Esophagus (tissue), 2 donors: ENCODE measurements around the gene PEAR1. TPM values are rescaled to one million over a fixed set of nuclear protein-coding genes. Genes with fewer than 3 reads are reported as not detected.

ENCODE experiments used
- H3K27ac ChIP-seq, 2 donors: one replicate each; pipeline ENCODE4 v1.5.1; 2013; ENCODE audit warnings: low read depth in 2 of 2, mild to moderate bottlenecking in 2 of 2, inconsistent platforms in 1 of 2, low read length in 1 of 2, moderate library complexity in 1 of 2
- H3K27me3 ChIP-seq, 2 donors: one replicate each; pipeline ENCODE4 v1.6.1; 2013; ENCODE audit warnings: low read length in 2 of 2, control low read depth in 1 of 2, mild to moderate bottlenecking in 1 of 2; ENCODE audit not compliant: insufficient read depth in 2 of 2, control insufficient read depth in 1 of 2
- H3K36me3 ChIP-seq, 2 donors: one replicate each; pipeline ENCODE4 v1.6.1; 2013; ENCODE audit warnings: low read length in 1 of 2; ENCODE audit not compliant: control insufficient read depth in 2 of 2, insufficient read depth in 2 of 2
- H3K4me1 ChIP-seq, 2 donors: one replicate each; pipeline ENCODE4 v1.6.1; 2013; ENCODE audit warnings: low read length in 1 of 2; ENCODE audit not compliant: control insufficient read depth in 2 of 2, insufficient read depth in 2 of 2
- H3K4me3 ChIP-seq, 2 donors: one replicate each; pipeline ENCODE4 v1.5.1; 2013; ENCODE audit warnings: low read length in 2 of 2, mild to moderate bottlenecking in 2 of 2, low read depth in 1 of 2, moderate library complexity in 1 of 2
- H3K9me3 ChIP-seq, 2 donors: one replicate each; pipeline ENCODE4 v1.6.1; 2013; ENCODE audit warnings: mild to moderate bottlenecking in 2 of 2, low read depth in 1 of 2, low read length in 1 of 2, moderate library complexity in 1 of 2; ENCODE audit not compliant: control insufficient read depth in 2 of 2, insufficient read depth in 1 of 2
- WGBS, 2 donors: extraction: QIAGEN DNeasy Blood & Tissue Kit; methylation state at CpG; one replicate each; pipeline ENCODE4 v1.1.7; 2013; 5-methylcytosine and 5-hydroxymethylcytosine counted together
- polyA plus RNA-seq, 2 donors: library from polyadenylated mRNA; stranded (reverse); fragments of 200-250 nt; gene quantifications; one replicate each; pipeline ENCODE4 v1.2.3, GENCODE V29; 2013
- donor health status: healthy with polysubstance abuse.
- donor health status: Bipolar disorder and iron deficiency.

PEAR1 gene
- polyA plus RNA-seq, 2 donors = 1.5 to 1.7 TPM

DNA sequence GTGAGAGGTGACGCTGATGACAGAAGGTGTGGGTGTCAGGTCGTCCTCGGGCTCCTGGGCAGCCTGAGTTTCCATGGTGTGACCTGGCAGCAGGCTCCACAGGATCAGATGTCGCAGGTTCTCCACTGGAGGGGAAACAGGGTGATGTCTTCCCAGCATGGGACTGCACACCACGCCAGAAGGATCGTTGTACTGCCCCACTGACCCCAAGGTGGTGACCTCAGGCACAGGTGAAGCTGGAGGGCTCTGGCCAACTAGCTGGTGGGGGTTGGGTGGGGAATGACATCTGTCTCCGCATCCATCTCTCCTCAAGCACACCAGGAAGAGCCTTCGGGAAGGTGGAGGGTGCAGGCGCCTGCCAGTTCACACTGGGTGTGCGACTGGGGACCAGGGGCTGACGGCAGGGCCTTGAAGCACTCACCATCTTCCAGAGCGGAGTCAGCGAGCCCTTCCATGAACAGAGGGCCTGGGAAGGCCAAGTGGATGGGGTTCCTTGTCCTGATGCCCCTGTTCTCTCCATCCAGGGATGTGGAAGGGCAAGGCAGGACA, 46.3 kb downstream of the PEAR1 start:
- H3K27me3 ChIP-seq = no peaks in the 10 kb centered on the region
- no peaks in the 10 kb centered on the region for H3K9me3 ChIP-seq
- H3K36me3 ChIP-seq = peaks cover 9 to 56% of the 10 kb centered on the region in 2 donors
- no peaks in the 10 kb centered on the region for H3K4me1 ChIP-seq
- no peak overlapping the region for H3K4me3 ChIP-seq
- no peak overlapping the region for H3K27ac ChIP-seq
- 90 to 91% methylated on average over 13 of the region's 13 CpGs for WGBS, 2 donors

DNA sequence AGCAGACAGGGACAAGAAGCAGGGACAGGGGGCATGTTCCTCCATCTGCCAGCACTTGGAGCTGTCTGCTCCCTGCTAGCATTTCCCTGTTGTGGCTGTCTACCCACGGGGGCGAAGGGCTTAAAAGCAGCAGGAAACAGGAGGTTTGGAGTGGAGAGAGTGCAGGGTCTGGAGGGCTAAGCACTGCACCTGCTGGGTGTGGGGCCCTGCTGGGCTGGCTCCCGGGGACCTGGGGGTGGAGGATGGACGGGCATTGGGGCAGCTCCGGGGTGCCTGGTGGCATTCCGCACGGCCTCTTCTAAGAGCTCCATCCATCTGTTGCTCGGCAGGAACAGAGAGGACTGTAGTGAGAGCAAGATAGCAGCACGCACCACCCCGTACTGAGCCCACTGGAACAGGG, 48.2 kb downstream of the PEAR1 start:
- WGBS, 2 donors = 92 to 93% methylated on average over 10 of the region's 10 CpGs
- Histone ChIP-seq H3K36me3 (peaks cover 14 to 70% of the 10 kb centered on the region in 2 donors), H3K9me3 (no peaks in the 10 kb centered on the region), H3K27me3 (no peaks in the 10 kb centered on the region), H3K4me1 (peaks cover 0 to 4% of the 10 kb centered on the region in 2 donors), H3K4me3 (no peak overlapping the region), H3K27ac (no peak overlapping the region)

DNA sequence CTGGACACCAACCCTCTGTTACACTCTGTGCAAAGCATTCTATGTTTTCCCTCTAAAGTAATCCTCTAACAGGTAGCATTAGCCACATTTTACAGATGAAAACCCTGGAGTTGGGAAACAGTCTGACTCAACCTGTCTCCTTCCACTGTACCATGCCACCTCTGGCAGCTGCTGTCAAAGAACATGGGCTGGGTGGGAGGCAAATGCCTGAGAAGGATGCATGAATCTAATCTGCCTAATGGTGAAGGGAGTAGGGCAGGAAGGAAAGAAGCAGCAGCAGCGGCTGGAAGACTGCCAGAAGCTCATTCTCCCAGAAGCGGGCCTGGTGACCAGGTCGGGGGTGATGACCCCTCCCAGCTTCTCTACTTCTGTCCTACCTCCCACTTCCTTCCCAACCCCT, 48.7 kb downstream of the PEAR1 start:
- Histone ChIP-seq H3K9me3 (no peaks in the 10 kb centered on the region), H3K27me3 (no peaks in the 10 kb centered on the region), H3K36me3 (peaks cover 14 to 67% of the 10 kb centered on the region in 2 donors), H3K4me3 (no peak overlapping the region), H3K4me1 (peaks cover 0 to 4% of the 10 kb centered on the region in 2 donors), H3K27ac (no peak overlapping the region)
- WGBS, 2 donors = 81 to 83% methylated on average over 2 to 3 of the region's 3 CpGs

DNA sequence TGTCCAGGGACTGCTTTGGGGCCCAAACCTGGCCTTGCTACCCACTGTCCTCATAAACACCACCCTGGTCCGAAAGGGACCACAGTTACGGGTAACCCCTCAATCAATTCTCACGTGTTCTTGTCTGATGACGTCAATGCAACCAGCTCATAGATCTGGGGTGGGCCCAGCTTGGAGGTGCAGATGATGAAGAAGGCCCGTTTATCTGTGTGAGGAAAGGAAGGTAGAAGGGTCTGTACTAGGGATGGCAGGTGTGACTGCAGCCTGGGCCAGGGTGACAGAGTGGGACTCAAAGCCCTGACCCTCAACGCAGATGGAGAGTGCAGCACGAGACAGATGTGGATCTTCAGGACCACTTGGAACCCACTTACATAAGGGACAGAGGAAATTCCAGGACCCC, 49.1 kb downstream of the PEAR1 start:
- 89 to 92% methylated on average over 7 of the region's 7 CpGs for WGBS, 2 donors
- no peaks in the 10 kb centered on the region for H3K9me3 ChIP-seq
- no peak overlapping the region for H3K4me3 ChIP-seq
- H3K4me1 ChIP-seq = peaks cover 0 to 4% of the 10 kb centered on the region in 2 donors
- no peaks in the 10 kb centered on the region for H3K27me3 ChIP-seq
- no peak overlapping the region for H3K27ac ChIP-seq
- H3K36me3 ChIP-seq = peaks cover 14 to 65% of the 10 kb centered on the region in 2 donors

DNA sequence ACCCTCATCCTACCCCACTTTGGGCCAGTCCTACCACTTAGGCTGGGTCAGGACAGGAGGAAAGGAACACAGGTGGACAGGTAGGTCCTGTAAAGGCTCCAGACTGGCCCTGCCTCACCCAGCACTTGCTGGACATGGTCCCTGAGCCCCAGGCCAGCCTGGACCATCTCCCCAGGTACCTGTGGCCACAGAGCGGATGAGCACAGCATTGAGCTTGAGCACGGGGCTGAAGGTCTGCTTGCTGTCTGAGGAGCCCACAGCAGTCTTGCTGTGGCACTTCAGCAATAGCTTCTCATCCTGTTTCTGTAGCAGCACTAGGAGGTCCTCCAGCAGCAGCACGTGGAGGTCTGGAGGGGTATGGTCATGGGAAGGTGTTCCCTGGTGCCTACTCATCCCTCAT, 50.2 kb downstream of the PEAR1 start:
- no peak overlapping the region for H3K27ac ChIP-seq
- H3K4me1 ChIP-seq = peaks cover 0 to 4% of the 10 kb centered on the region in 2 donors
- H3K4me3 ChIP-seq = no peak overlapping the region
- H3K27me3 ChIP-seq = no peaks in the 10 kb centered on the region
- WGBS, 2 donors = 94% methylated on average over 3 of the region's 3 CpGs
- H3K9me3 ChIP-seq = no peaks in the 10 kb centered on the region
- peaks cover 17 to 63% of the 10 kb centered on the region in 2 donors for H3K36me3 ChIP-seq

DNA sequence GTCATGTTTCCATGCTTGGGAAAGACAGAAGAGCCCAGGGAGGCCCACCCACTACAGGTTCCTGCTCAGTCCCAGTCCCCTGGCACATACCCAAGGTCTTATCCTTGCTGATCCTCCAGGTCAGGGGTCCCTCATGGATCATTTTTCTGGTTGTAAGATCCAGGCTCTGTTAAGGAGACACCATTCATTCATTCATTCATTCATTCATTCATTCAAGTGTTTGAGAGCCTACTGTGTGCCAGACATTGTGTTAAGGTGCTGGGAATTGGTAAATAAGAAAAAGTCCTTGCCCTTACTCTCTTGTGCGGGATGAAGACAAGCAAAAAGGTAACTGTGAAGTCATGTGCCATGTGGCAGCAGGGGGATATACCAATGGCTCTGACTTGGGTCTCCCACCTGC, 50.8 kb downstream of the PEAR1 start:
- no peaks in the 10 kb centered on the region for H3K9me3 ChIP-seq
- WGBS, 2 donors = 94 to 100% methylated on average over 1 of the region's 1 CpG
- no peaks in the 10 kb centered on the region for H3K27me3 ChIP-seq
- peaks cover 0 to 4% of the 10 kb centered on the region in 2 donors for H3K4me1 ChIP-seq
- H3K27ac ChIP-seq = no peak overlapping the region
- H3K4me3 ChIP-seq = no peak overlapping the region
- peaks cover 17 to 62% of the 10 kb centered on the region in 2 donors for H3K36me3 ChIP-seq

DNA sequence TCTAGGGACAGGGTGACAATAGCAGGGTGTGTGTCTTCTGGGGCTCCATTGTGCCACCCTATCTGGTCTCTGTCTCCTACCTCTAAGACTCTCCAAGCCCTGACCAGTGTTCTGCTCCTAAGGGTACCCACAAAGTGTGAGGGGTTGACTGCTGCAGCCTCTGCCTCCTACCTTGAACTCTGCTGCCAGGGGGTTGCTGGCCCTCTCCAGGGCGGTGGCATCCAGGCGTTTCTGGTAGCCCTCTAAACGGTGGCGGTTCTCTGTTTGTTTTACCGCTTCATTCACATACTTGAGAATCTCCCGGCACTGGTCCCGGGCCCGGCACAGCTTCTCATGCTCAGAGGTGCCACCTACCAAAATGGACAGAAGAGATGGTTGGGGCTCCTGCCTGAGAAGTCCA, 51.3 kb downstream of the PEAR1 start:
- 92 to 96% methylated on average over 8 of the region's 8 CpGs for WGBS, 2 donors
- Histone ChIP-seq H3K9me3 (no peaks in the 10 kb centered on the region), H3K27me3 (no peaks in the 10 kb centered on the region), H3K36me3 (peaks cover 12 to 61% of the 10 kb centered on the region in 2 donors), H3K4me3 (no peak overlapping the region), H3K27ac (no peak overlapping the region), H3K4me1 (peaks cover 0 to 4% of the 10 kb centered on the region in 2 donors)

DNA sequence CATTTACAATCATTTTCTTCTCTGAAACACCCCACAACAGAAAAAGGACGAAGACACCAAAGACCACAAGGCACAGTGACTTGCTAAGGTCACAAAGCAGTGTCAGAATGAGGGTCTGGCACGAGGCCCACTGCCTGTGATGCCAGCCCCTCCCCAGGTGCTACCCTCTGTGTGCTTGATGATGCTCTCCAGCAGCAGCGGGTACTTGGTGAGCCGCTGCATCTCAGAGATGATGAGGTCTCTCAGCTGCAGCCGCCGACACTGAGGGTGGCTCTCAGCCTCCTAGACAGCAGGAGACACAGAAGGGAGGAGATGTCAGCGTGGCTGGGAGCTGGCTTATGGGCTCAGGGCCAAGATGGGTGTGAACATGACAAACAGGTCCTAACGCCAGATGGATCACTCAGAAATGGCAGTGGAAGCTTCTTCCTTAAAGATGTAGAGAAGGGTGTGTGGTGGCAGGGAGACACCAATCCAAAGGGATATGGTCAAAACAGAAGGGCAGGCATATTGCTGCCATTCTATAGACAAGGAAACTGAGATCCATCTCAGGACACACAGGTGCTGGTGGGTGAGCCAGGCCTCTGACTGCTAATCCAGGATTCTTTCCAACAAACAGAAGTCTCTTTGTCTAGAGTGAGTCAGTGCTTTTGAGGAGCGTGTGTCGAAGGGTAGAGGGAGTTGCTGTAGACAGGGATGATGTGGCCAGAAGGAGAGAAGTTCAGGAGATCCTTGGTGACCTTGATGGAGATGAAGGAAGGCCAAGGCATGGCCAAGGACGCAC, 52.6 kb downstream of the PEAR1 start:
- H3K36me3 ChIP-seq = peaks cover 11 to 54% of the 10 kb centered on the region in 2 donors

DNA sequence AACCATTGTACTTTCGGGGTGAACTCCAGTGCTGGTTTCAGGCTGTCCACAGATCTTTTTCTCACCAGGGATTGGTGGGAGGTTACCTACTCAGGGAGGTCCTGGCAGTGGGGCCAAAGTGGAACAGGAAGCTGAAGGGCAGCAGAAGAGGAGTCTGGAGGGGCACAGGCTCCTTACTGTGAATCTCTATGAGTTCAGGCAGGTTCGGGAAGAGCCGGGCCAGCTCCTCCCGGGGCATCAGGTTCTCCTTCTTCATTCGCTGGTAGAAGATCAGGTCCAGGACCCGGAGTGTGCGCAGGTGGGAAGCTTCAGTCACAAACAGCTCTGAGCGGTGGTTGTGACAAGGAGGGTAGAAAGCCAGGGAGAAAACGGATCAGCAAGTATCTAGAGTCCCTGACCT, 53.6 kb downstream of the PEAR1 start:
- peaks cover 0 to 4% of the 10 kb centered on the region in 2 donors for H3K4me1 ChIP-seq
- H3K27me3 ChIP-seq = no peaks in the 10 kb centered on the region
- H3K36me3 ChIP-seq = peaks cover 11 to 51% of the 10 kb centered on the region in 2 donors
- 92 to 93% methylated on average over 9 of the region's 9 CpGs for WGBS, 2 donors
- H3K9me3 ChIP-seq = no peaks in the 10 kb centered on the region
- H3K4me3 ChIP-seq = no peak overlapping the region
- H3K27ac ChIP-seq = no peak overlapping the region

More for the DNA sequence above, 52.6 kb downstream of the PEAR1 start:
- WGBS, 2 donors = 72 to 74% methylated on average over 11 of the region's 11 CpGs
- H3K4me1 ChIP-seq = peaks cover 0 to 4% of the 10 kb centered on the region in 2 donors
- no peaks in the 10 kb centered on the region for H3K27me3 ChIP-seq
- no peaks in the 10 kb centered on the region for H3K9me3 ChIP-seq
- H3K4me3 ChIP-seq = no peak overlapping the region
- H3K27ac ChIP-seq = peak overlapping the region in 1 of 2 donors; percentile 15
